ENCODE measurements around the gene LRMDA.

Gene LRMDA

DNA sequence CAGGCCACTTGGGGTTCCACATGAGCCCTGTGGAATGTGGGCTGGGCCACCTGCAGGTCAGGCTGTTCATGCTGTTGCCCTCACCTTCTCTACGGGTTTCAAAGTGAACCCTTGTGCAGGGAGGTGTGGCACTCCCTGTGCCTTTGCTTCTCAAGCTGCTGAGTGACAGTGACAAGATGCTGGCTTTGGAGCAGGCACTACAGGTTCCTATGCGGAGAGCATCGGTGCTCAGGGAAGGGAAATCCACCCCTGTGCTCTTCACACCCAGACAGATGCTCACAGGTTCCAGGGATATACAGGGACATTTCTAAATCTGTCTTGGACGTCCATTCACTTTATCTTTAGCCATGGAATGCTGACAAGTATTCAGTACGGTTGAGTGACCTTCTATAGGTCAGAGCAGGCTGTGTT, 1005.0 kb downstream of the LRMDA start:
- DNase-seq: no peak

DNA sequence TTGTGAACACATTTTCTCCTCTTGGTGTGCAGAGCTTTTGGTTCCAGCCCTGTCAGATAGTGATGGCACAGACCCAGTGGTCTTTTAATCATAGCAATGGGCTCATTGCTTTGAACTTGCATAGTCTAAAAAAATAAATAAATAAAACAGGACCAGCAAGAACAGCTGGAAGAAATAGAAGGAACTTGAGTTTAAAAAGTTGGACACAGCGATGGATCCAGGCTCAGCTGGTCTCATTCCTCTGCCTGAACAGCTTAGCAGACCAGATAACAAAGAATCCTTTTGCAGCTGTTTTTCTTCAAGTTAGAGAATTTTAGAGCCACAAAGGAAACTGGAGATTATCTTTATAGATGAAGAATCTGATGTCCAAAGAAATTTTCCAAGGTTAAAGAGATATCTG, 1005.6 kb downstream of the LRMDA start:
- no peak for DNase-seq

DNA sequence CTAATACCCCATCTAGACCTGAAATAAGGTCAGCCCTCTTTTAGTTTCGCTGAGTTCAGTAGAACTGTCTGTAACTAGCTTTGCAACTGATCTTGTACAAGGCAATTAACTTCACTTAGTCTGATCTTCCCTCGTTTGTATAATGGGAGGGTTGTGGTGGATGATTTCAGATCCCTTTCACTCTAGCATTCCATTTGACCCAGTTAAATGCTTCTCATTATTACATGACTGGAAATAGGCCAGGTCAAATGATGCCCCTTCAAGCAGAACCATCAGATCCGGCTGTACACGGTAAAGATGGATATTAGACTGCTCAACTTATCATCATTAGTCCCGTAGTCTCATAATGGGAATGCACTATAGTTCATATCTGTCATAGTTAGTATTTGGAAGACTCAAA, 1009.0 kb downstream of the LRMDA start:
- DNase-seq: no peak

DNA sequence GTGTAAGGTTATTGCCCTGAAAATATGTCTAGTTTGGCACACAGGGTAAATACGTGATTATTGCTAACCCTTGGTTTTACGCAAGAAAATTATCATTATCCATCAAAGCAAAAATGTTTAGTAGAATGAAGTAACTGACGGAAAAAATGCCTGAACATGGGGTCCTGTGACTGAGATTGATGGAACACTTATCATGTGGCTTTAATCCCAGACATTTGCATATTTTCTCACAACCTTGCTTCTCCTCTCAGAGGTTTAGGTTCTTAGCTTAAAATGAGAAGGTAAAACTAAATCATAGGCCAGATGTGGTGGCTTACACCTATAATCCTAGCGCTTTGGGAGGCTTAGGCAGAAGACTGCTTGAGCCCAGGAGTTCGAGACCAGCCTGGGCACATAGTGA, 1010.7 kb downstream of the LRMDA start:
- no peak for DNase-seq

DNA sequence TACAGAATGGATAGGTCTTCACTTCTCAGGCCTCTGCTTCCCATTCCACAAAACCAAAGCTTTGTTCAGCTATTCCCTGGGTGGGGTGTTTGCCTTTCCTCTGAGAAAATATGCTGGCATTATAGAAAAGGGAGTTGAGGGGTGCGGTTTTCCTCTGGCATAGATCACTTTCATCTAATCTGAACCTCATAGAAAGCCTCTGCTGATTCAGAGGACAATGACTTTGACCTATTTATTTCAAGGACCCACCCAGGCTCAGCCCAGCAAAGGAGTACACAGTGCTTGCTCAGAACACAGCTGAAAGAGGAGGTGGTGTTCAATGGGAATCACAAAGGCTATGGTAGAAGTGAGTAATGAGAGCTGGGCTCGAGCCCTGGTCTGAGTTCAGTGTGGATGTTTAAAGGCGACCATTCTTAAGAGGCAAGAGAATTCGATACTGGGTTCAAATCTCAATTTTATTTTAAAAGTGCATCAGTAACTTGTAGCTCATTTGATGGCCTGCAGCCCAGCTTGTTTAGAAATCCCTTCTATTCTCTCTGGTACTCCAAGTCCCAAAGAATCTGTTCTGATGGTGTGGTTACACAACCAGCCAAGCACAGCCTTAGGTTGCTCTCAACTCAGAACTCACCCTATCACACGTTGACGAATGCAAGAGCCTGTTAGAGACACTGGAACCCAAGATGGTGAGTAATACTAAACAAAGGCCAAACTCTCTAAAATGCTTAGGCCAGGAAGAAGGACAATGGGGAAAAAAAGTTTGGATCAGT, 1012.8 kb downstream of the LRMDA start:
- DNase-seq: no peak

DNA sequence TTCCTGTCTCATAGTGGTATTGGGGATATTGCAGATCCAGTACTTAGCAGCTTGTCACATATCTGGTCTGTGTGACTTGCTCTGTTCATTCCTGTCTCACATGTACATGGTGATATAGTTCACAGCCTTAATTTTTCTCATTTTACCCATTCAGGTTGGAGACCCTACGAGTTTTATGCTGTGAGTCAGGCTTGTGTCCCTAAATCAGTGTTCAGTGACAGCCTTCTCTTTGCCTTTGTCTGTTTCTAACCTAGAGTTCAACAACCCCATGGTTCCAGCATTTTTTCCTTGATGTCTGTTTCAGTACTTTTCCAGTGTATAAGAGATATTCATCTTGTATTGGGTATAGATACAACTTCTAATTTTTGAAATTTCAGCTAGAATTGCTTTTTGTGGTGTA, 1016.2 kb downstream of the LRMDA start:
- no peak for DNase-seq

DNA sequence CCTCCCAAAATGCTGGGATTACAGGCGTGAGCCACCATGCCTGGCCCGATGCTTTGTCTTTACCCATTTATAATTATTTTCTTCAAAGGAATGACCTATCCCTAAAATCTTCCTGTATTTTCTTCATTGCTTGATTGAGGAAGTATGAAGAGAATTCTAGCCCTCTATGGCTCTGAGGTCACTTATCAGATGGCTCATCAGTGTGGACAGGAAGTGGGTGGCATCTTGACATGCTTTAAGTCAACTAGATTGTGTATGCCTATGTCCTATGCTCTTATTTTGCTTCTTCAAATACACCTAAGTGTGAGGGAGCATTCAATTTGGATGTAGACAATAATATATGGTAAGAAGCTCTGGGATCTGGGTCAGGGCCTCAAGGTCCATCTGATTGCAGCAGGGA, 1020.5 kb downstream of the LRMDA start:
- no peak for DNase-seq

DNA sequence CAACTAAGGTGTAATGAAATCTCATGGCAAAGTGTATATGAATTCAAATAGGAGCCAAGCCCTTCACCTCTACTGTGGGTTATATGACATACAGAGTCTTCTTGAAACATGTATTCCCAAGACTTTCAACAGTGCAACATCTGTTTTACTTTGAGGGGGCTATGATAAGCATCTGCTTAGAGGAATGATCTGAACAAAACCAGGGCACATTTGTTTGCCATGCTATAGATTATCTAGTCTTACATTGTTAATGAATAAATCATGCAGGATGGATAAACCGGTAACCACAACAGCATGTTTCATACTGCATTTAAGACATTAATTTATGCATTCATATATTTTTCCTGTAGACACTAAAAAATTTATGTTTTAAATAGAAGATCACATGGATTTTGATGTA, 1021.9 kb downstream of the LRMDA start:
- DNase-seq: no peak

DNA sequence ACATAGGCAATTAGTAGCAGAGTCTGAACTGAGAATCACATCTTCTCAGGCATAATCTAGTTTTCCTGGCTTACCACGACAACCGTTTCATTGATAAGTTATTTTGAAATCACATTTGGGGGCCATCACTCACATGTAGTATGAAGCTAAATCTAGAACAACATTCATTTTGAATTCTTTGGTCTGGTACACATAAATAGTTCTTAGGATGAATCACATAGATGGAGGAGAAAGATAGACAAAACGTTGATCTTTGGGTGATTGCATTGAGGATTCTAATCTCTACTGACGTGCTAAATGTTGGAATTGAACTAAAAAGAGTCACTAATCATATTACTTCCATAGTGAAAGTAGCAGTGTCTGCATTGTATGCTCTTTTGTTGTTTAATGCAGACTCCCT, 1022.6 kb downstream of the LRMDA start:
- no peak for DNase-seq

DNA sequence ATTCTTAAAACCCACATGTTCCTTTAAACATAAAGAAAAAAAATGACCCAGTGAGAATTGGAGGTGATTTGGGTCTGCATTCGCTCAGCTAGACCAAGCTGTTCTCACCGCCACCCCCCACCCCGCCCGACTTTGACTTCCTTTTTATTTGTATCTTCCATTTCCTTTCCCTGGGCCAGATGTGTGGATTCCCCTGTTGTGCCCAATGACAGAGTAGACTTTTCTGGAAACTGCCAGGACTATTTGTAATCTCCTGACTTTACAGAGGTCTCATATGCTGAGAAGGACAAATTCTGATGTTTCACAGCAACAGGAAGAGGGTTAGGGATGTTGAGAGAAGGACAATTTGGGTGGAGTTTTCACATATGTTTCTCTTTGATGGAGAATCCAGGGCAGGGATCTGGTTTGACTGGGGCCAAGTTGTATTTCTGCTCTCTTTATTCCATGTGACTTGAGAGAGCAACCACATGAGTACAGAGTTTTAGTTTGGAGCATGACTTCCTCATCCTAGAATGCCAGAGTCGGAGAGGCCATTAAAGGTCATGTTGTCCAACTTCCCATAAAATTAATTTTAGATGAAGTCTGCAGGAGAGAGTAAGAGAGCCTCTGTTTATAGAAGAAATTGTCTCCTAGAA, 1023.2 kb downstream of the LRMDA start:
- no peak for DNase-seq

DNA sequence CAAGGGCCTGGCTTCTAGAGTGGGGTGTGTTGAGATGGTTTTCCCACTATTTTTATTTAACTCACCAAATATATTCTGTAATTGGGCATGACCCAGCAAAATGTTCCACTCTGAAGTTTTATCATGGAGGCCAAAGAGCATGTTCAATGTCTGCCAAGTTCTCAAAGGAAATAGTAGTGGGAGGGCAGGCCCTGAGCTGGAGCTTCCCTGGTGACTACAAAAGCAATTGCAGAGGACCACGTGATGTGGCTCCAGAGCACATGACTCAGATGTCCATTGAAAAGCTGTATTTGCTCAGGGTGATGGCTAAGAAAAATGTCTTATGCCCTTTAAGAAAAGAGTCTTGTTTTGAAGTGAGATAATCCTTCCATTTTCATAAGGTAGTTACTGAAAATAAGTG, 1024.8 kb downstream of the LRMDA start:
- DNase-seq: no peak

DNA sequence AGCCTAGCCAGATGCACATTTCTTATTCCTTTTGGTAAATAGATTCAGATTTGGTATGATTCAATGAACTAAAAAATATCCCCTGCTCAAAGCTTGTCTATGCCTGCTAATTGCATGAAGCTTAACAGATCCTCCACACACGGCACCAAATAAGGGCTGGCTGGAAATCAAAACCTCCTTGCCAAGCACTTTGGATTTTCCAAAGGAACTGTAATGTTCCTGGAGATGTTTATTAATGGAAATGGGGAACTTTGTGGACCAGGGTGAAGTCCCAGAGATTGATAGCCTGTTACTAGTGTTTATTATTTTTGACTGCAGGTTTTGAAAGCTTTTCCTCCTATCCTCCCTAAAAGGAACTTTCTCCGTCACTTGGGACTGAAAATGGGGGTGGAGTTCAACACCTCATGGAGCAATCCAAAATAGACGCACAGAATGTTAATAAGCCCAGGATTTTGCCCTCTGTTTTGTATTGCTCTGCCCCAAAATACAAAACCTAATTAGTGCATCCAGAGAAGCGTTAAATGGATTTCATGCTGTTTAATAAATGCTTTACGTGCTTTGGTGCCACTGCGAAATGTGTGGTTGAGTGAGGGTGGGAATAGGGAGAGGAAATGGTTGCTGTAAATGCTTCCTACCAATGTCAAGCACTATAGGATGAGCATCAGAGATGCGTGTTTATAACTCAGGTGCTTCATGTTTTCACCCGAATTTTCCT, 1027.7 kb downstream of the LRMDA start:
- no peak for DNase-seq

DNA sequence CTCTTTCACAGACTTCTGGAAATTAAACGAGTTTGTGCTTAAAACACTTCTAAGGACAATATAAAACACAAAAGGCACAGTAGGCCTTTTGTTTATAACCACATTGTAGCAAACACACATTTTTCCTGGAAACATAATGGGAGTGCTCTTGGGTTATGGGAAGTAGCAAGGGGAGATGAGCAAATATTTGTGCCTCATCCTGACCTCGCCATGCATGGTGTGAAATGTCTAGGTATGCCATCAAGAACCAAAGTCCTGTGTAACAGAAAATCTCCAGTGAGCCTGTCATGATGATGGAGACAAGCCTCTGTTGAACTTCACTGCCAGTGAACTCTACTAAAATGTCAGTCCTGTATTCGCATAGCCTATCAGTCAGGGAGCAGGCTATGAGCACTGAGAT, 1029.6 kb downstream of the LRMDA start:
- DNase-seq: no peak

DNA sequence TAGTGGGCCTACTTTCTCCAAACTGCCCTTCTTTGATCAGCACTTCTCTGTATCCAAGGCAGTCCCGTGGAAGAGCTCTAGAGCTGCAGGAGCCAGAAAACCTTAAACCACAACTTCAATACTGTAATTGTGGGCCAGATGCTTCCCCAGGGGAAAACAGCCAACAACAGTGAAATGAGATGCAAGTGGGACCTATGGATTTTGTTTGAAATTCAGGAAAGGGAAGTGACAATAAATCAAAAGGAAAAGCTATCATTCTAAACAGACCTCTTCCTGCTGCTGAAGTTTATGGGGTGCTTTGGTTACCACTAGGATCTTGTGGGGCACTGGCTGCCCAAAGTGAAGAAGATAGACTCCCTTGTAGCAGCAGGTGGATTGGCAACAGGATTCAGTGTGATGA, 1031.7 kb downstream of the LRMDA start:
- no peak for DNase-seq

DNA sequence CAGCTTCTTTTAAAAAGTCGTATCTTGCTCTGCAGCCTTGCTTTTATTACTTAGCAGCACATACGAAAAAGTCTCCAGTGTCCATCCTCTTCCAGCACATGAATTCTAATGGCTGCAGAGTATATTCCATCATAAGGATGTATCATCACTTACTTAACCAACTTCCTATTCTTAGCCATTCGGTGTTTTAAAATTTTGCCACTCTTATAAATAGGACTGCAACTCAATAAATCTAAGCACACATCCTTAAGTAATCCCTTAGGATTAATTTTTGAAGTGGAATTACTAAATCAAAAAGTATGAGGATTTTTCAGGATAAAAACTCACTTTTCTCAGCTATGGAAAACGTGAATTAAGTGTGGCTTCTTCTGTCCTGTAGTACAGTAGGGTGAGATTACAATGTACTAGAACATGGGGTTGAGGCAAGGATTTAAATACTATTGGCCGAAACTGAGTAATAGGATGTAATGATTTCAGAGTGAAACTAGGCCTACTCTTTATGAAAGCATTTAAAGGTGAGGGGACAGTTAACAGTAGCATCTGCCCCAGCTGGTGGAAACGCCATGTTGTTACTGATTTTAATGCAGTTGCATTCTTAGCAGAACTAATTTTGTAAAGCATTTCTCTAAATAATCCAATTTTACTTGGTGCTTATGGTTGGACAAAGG, 1035.5 kb downstream of the LRMDA start:
- no peak for DNase-seq

DNA sequence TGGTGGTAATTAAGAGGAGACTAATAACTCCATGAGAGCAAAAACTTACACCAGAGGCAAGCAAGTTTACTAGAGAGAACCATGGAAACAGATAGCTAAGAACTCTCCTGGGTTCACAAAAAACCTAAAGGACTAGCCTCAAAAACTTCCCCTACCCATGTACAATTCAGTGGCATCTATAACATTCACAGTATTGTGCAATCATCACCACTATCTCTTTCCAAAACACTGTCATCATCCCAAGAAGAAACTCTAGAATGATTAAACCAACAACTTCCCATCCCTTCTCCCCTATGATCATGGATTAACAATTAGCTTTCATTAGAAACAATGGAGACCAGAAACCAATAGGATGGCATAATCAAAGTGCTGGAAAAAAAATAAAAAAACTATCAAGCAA, 1038.3 kb downstream of the LRMDA start:
- no peak for DNase-seq

DNA sequence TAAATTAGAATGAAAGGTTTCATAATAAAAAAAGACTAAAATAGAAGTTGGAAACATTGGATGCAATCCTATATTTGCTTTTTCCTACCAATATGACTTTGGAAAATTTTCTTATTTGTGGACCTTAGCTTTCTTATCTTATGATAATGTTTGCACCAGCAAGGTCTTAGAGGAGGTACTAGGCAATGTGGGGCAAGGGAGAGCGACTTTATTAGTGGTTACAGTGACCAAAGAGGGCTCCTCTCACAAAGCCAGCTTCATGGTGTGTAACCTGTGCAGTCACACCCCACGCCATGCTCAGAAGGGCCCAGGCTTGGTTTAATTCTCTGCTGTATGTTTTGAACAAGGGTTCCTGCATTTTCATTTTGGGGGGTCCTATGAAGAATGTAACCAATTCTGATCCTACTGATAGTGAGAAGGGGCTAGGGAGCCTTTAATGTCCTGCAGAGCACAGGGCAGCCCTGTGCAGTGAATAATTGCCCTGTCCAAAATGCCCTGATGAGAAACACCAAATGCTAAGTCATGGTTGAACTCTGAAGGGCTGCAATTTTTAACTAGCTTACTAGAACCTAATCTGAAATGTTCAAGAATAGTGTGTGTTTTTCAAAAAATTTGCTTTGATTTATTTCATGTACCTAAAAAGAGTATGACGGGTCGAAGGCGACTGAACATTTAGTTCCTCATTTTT, 1047.8 kb downstream of the LRMDA start:
- no peak for DNase-seq

DNA sequence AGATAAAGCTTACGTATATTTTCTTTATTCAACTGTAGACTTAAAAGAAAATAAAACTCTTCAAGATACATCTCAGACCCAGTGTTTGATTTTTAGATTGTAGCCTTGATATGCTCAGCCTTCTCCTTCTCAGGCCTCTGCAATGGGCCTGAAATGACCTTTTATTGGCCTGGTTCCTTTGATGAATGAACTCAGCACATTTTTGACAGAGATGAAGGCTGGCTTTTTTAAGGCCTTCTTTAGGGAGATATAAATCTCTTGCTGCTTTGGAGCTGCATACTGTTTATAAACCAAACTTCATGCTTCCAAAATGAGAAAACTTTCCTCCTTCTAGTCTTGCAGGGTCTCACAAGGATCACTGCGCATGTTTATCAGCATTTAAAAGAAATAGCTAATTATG, 1049.8 kb downstream of the LRMDA start:
- DNase-seq: no peak

DNA sequence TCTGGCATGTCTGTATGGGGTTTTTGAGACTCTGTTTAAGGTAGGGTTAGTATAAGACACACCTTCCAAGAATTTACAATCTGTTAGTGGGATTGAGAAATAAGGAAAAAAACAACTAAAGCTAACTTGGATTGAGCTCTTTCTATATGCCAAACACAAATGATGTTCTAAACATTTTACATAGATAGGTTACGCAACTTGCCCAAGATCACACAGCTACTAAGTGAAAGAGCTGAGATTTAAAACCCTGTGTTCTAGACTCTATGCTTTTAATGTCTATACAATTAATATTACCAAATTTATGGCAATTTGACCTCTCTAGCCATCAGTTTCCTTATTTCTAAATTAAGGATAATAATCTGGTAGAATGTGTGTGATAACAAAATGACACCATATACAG, 1056.2 kb downstream of the LRMDA start:
- DNase-seq: no peak

DNA sequence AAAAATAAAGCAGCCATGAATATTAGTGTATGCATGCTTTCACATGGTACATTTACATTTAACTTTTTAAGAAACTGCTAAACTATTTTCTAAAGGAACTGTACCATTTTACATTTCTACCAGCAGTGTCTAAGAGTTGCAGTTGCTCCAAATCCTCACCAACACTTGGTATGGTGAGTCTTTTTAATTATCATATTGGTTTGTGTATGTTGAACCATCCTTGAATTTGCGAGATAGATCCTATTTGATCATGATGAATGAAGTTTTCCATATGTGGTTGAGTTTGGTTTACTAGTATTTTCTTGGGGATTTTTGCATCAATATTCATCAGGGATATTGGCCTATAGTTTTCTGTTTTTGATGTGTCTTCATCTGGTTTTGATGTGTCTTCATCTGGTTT, 1057.2 kb downstream of the LRMDA start:
- DNase-seq: no peak

DNA sequence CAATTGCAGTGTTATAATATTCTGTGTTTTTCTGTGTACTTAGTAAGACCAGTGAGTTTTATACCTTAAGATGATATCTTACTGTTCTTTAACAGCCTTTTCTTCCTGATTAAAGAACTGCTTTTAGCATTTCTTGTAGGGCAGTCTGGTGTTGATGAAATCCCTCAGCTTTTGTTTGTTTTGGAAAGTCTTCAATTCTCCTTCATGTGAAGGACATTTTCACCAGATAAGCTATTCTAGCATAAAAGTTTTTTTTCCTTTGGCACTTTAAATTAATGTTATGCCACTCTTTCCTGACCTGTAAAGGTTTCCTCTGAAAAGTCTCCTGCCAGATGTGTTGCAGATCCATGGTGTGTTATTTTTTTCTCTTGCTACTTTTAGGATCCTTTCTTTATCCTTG, 1059.8 kb downstream of the LRMDA start:
- DNase-seq: no peak

DNA sequence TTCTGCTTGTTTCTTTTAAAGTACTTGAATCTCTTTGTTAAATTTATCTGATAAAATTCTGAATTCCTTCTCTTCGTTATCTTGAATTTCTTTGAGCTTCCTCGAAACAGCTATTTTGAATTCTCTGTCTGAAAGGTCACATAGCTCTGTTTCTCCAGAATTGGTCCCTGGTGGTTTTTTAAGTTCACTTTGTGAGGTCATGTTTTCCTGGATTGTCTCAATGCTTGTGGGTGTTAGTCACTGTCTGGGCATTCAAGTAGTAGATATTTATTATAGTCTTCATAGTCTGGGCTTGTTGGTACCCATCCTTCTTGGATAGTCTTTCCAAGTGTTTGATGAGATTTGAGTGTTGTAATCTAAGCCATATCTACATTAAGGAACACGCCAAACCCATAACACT, 1060.6 kb downstream of the LRMDA start:
- DNase-seq: no peak
